Neuronal stem cell (in vitro differentiated cells): ENCODE results near the gene CLMN.

ENCODE experiments used
- DNase-seq: peaks from one replicate; pipeline ENCODE4 v3.0.0-alpha.2; 2013; ENCODE audit warnings: low spot score
- H2AFZ ChIP-seq: one replicate; pipeline ENCODE4 v1.6.1; 2013; ENCODE audit warnings: mild to moderate bottlenecking, low read length, inconsistent platforms
- H2AK5ac ChIP-seq: 2 replicates; pipeline ENCODE4 v1.6.1; 2013; ENCODE audit warnings: low read depth, mild to moderate bottlenecking, inconsistent platforms, low read length, moderate library complexity, mixed read lengths
- H2BK120ac ChIP-seq: 2 replicates; pipeline ENCODE4 v1.6.1; 2013; ENCODE audit warnings: low read depth, mild to moderate bottlenecking, inconsistent platforms, low read length, moderate library complexity, mixed read lengths
- H2BK12ac ChIP-seq: one replicate; pipeline ENCODE4 v1.6.1; 2013; ENCODE audit warnings: low read length, inconsistent platforms
- H2BK15ac ChIP-seq: 2 replicates; pipeline ENCODE4 v1.6.1; 2013; ENCODE audit warnings: mild to moderate bottlenecking, low read length, inconsistent platforms, mixed read lengths
- H2BK5ac ChIP-seq: one replicate; pipeline ENCODE4 v1.6.1; 2013; ENCODE audit warnings: inconsistent platforms, mild to moderate bottlenecking, low read length, moderate library complexity
- H3K14ac ChIP-seq: one replicate; pipeline ENCODE4 v1.6.1; 2013; ENCODE audit warnings: low read length, inconsistent platforms
- H3K18ac ChIP-seq: 2 replicates; pipeline ENCODE4 v1.6.1; 2013; ENCODE audit warnings: low read length, inconsistent platforms
- H3K23ac ChIP-seq: 2 replicates; pipeline ENCODE4 v1.6.1; 2013; ENCODE audit warnings: low read depth, mild to moderate bottlenecking, mixed read lengths, low read length, inconsistent platforms; ENCODE audit not compliant: poor library complexity
- H3K27ac ChIP-seq: replicated peaks from 3 replicates; pipeline ENCODE4 v1.5.1; 2013; ENCODE audit warnings: low read length, inconsistent platforms
- H3K27me3 ChIP-seq, 3 experiments: 2 replicates each; pipeline ENCODE4 v1.6.1; 2013; ENCODE audit warnings: low read length in 3 of 3, mild to moderate bottlenecking in 2 of 3, inconsistent platforms in 1 of 3, low read depth in 1 of 3, mixed read lengths in 1 of 3, moderate library complexity in 1 of 3; ENCODE audit not compliant: control insufficient read depth in 3 of 3, insufficient read depth in 3 of 3
- H3K36me3 ChIP-seq, 2 donors: replicated peaks in 1 of 2; 2 replicates each; pipeline ENCODE4 v1.6.1; 2013; ENCODE audit warnings: low read length in 2 of 2; ENCODE audit not compliant: control insufficient read depth in 2 of 2, insufficient read depth in 2 of 2
- H3K4ac ChIP-seq: 2 replicates; pipeline ENCODE4 v1.6.1; 2013; ENCODE audit warnings: inconsistent platforms, mild to moderate bottlenecking, low read length, moderate library complexity
- H3K4me1 ChIP-seq, 2 donors: 1 replicate in 1 of 2; 2 replicates in 1 of 2; pipeline ENCODE4 v1.6.1; 2013; ENCODE audit warnings: low read length in 2 of 2, low read depth in 1 of 2; ENCODE audit not compliant: control insufficient read depth in 2 of 2, insufficient read depth in 1 of 2
- H3K4me2 ChIP-seq: one replicate; pipeline ENCODE4 v1.6.1; 2013; ENCODE audit warnings: mild to moderate bottlenecking, low read length, inconsistent platforms; ENCODE audit not compliant: insufficient read depth, poor library complexity, severe bottlenecking
- H3K4me3 ChIP-seq, 2 donors: 2 replicates each; pipeline ENCODE4 v1.5.1; 2013; ENCODE audit warnings: low read length in 2 of 2, mild to moderate bottlenecking in 2 of 2, inconsistent platforms in 1 of 2, moderate library complexity in 1 of 2
- H3K79me1 ChIP-seq: one replicate; pipeline ENCODE4 v1.6.1; 2013; ENCODE audit warnings: low read depth, mild to moderate bottlenecking, inconsistent platforms, low read length, moderate library complexity
- H3K9ac ChIP-seq: one replicate; pipeline ENCODE4 v1.6.1; 2013; ENCODE audit warnings: mild to moderate bottlenecking, low read depth, low read length, inconsistent platforms; ENCODE audit not compliant: poor library complexity
- H3K9me3 ChIP-seq, 2 donors: replicated peaks in 1 of 2; 2 replicates each; pipeline versions ENCODE3 to v1.6.1; 2013; ENCODE audit warnings: low read length in 2 of 2, mild to moderate bottlenecking in 2 of 2, inconsistent platforms in 1 of 2, low read depth in 1 of 2, mixed read lengths in 1 of 2, moderate library complexity in 1 of 2; ENCODE audit not compliant: control insufficient read depth in 2 of 2, insufficient read depth in 1 of 2
- H4K8ac ChIP-seq: one replicate; pipeline ENCODE4 v1.6.1; 2013; ENCODE audit warnings: low read depth, mild to moderate bottlenecking, inconsistent platforms, low read length, moderate library complexity
- H4K91ac ChIP-seq: one replicate; pipeline ENCODE4 v1.6.1; 2013; ENCODE audit warnings: low read length, low read depth, mild to moderate bottlenecking, inconsistent platforms; ENCODE audit not compliant: poor library complexity
- WGBS, 2 donors: extraction: QIAGEN DNeasy Blood & Tissue Kit; methylation state at CpG; one replicate each; pipeline ENCODE4 v1.1.7; 2013; ENCODE audit warnings: missing lambda C conversion rate in 2 of 2, mixed read lengths in 1 of 2; ENCODE audit not compliant: insufficient read length in 2 of 2, insufficient replicate concordance in 1 of 2; ENCODE audit errors: extremely low coverage in 2 of 2; 5-methylcytosine and 5-hydroxymethylcytosine counted together

Gene CLMN

DNA sequence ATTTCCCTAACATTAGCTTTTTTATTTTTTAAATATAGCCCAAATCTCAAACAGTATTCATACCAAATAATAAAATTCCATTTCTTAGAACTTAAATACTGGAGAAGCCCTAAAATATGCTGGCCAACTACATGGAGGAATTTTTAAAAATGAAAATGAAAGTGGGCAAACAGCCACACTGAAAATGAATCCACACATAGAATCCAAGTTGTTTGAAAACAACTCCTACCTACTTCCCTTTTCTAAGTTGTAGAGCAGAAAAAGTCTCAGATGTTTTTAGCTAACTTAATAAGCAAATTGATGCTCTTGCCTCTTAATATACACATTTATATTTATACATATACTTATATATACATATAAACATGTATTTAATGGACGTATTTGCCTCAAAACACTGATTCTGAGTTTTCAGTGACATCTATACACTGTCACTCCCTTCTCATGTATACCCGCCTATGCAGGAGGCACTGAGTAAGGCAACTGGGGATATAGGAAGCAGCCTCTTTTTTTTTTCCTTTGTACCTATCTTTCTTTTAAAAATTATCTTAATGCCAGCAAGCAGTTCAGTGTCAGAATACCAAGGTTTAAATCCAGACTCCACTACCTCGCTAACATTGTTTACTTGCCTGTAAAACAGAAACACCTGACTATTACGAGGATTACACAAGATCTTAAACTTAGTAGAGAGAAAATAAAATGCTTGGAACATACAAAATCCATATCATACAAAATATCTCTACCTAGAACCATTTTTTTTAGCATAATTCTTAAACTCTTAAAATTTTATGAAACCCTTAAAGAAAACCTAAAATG, 175.7 kb downstream of the CLMN start:
- WGBS, 2 donors = no CpG with 5 or more reads among the region's 4 CpGs
- Histone ChIP-seq H2BK120ac (no peak overlapping the region), H3K27ac (no peak overlapping the region), H3K4ac (no peak overlapping the region), H3K79me1 (peaks cover 2% of the 10 kb centered on the region), H4K8ac (no peak overlapping the region), H2AFZ (no peak overlapping the region), H2BK12ac (no peak overlapping the region), H3K4me1 (no peaks in the 10 kb centered on the region), H3K14ac (no peak overlapping the region), H3K4me3 (no peak overlapping the region), H3K9me3 (peaks cover 0 to 34% of the 10 kb centered on the region in 2 donors), H2BK5ac (no peak overlapping the region), H4K91ac (no peak overlapping the region), H3K4me2 (no peak overlapping the region), H2AK5ac (no peak overlapping the region), H3K9ac (no peak overlapping the region), H3K36me3 (peaks cover 0 to 23% of the 10 kb centered on the region in 2 donors), H3K18ac (no peak overlapping the region), H3K23ac (no peak overlapping the region), H3K27me3 (no peaks in the 10 kb centered on the region), H2BK15ac (no peak overlapping the region)
- DNase-seq = no peak

DNA sequence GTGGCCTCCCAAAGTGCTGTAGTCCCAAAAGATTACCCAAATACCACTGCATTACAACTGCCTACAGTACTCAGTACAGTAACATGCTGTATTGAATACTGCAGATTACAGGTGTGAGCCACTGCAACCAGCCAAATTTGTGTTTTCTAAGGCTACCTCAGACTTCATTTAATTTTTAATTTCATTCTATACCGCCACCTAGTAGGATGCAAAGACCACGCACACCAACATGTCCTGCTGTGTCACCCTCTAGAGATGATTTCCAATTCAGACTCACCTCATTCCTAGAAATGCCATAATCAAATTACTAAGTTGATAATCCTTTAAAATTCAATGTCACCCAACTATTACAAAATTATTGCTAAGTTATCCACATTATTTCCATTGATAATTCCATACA, 177.5 kb downstream of the CLMN start:
- H3K23ac ChIP-seq = no peak overlapping the region
- no peak overlapping the region for H3K27ac ChIP-seq
- no peaks in the 10 kb centered on the region for H3K27me3 ChIP-seq
- no CpG with 5 or more reads among the region's 2 CpGs for WGBS, 2 donors
- no peak overlapping the region for H3K4ac ChIP-seq
- no peak overlapping the region for H2BK5ac ChIP-seq
- H3K4me2 ChIP-seq = no peak overlapping the region
- H3K79me1 ChIP-seq = no peaks in the 10 kb centered on the region
- H3K4me1 ChIP-seq = peaks cover 4 to 13% of the 10 kb centered on the region in 2 donors
- H2AK5ac ChIP-seq = no peak overlapping the region
- H2BK120ac ChIP-seq = no peak overlapping the region
- H3K36me3 ChIP-seq = peaks cover 0 to 19% of the 10 kb centered on the region in 2 donors
- no peak overlapping the region for H4K8ac ChIP-seq
- H3K9me3 ChIP-seq = peaks cover 0 to 31% of the 10 kb centered on the region in 2 donors
- H3K18ac ChIP-seq = no peak overlapping the region
- DNase-seq = no peak
- H2BK12ac ChIP-seq = no peak overlapping the region
- no peak overlapping the region for H4K91ac ChIP-seq
- no peak overlapping the region for H2AFZ ChIP-seq
- H3K9ac ChIP-seq = no peak overlapping the region
- H3K4me3 ChIP-seq = no peak overlapping the region
- no peak overlapping the region for H3K14ac ChIP-seq
- H2BK15ac ChIP-seq = no peak overlapping the region

- Histone ChIP-seq H3K9ac (no peak overlapping the region), H4K8ac (no peak overlapping the region), H3K23ac (no peak overlapping the region), H3K18ac (no peak overlapping the region), H3K4ac (no peak overlapping the region), H2BK12ac (no peak overlapping the region), H2BK5ac (no peak overlapping the region), H3K27me3 (no peaks in the 10 kb centered on the region), H3K4me3 (no peak overlapping the region), H3K36me3 (peaks cover 0 to 19% of the 10 kb centered on the region in 2 donors), H3K14ac (no peak overlapping the region), H3K4me1 (peaks cover 4 to 13% of the 10 kb centered on the region in 2 donors), H2AK5ac (no peak overlapping the region), H3K4me2 (no peak overlapping the region), H2BK120ac (no peak overlapping the region), H2BK15ac (no peak overlapping the region), H3K79me1 (no peaks in the 10 kb centered on the region), H3K9me3 (peaks cover 0 to 26% of the 10 kb centered on the region in 2 donors), H2AFZ (no peak overlapping the region), H4K91ac (no peak overlapping the region), H3K27ac (no peak overlapping the region)
- no peak for DNase-seq
- no CpG with 5 or more reads among the region's 1 CpG for WGBS, 2 donors
Observed at GRCh38 chr14:95141684-95142083, 178.0 kb downstream of the CLMN start.

DNA sequence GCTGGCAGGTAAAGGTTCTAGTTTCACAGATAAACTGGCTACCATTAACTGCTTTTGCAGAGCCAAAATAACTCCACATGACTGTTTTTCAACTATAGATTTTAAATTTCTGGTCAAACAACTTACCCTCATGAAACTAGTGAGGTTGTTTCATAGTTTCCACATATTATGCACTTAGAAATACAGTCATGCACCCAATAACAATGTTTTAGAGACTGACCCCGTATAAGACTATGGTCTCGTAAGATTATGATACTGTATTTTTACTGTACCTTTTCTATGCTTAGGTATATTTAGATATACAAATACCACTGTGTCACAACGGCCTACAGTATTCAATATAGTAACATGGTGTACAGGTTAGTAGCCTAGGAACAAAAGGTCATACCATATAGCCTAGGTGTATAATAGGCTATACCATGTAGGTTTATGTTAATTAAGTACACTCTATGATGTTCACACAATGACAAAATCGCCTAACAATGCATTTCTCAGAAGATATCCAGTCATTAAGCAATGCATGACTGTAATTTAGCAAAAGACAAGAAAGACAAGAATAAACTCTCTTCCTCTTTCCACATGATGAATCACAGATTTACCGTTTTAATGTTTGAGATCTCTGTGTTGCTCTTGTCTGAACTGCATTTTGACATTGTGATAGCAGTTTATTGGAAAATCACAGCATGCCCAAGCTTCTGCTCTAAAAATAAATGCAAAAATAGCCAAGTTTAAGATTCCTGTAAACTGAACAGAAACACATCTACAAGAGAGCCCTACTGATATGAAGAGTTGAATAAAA, 179.4 kb downstream of the CLMN start:
- Histone ChIP-seq H3K4me1 (peaks cover 8 to 13% of the 10 kb centered on the region in 2 donors), H3K27ac (no peak overlapping the region)

More for the DNA sequence above, 179.4 kb downstream of the CLMN start:
- no CpG with 5 or more reads among the region's 5 CpGs for WGBS, 2 donors
- H3K36me3 ChIP-seq = peaks cover 0 to 29% of the 10 kb centered on the region in 2 donors
- H3K9ac ChIP-seq = no peak overlapping the region
- H2BK12ac ChIP-seq = no peak overlapping the region
- no peak overlapping the region for H2BK15ac ChIP-seq
- no peak overlapping the region for H3K4ac ChIP-seq
- H3K23ac ChIP-seq = no peak overlapping the region
- no peak overlapping the region for H3K4me3 ChIP-seq
- H3K14ac ChIP-seq = no peak overlapping the region
- no peak overlapping the region for H2AK5ac ChIP-seq
- no peaks in the 10 kb centered on the region for H3K27me3 ChIP-seq
- H3K4me2 ChIP-seq = no peak overlapping the region
- no peak overlapping the region for H2AFZ ChIP-seq
- no peak overlapping the region for H3K18ac ChIP-seq
- peaks cover 0 to 14% of the 10 kb centered on the region in 2 donors for H3K9me3 ChIP-seq
- H2BK5ac ChIP-seq = no peak overlapping the region
- no peak overlapping the region for H4K91ac ChIP-seq
- H4K8ac ChIP-seq = no peak overlapping the region
- H3K79me1 ChIP-seq = no peaks in the 10 kb centered on the region
- no peak overlapping the region for H2BK120ac ChIP-seq
- no peak for DNase-seq
